HG03097 (cell line): ENCODE results near the gene BRCA1.

Source experiments
- ATAC-seq: cut with Tn5 transposase; IDR thresholded peaks from one replicate; pipeline ENCODE4 v1.9.1; 2021; ENCODE audit not compliant: unreplicated experiment, low FRiP score

BRCA1 gene

DNA sequence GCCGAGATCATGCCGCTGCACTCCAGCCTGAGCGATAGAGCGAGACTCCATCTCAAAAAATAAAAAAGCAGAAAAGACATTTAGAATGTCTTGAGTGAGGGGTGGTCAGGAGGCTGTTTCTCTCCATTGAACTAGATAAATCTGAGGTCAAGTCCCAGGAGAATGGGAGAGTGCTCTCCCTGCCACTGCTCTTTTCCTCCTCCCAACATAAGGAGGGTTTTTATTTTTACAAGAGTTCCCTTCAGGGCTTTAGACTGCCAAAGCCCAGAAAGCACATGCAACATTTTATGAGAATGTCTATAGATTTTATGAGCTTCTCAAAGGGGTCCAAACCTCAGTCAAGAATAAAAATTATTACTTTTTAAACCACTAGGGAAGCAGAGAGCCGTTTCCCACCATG is 98.6 kb downstream of the BRCA1 start:
- no peak for ATAC-seq

DNA sequence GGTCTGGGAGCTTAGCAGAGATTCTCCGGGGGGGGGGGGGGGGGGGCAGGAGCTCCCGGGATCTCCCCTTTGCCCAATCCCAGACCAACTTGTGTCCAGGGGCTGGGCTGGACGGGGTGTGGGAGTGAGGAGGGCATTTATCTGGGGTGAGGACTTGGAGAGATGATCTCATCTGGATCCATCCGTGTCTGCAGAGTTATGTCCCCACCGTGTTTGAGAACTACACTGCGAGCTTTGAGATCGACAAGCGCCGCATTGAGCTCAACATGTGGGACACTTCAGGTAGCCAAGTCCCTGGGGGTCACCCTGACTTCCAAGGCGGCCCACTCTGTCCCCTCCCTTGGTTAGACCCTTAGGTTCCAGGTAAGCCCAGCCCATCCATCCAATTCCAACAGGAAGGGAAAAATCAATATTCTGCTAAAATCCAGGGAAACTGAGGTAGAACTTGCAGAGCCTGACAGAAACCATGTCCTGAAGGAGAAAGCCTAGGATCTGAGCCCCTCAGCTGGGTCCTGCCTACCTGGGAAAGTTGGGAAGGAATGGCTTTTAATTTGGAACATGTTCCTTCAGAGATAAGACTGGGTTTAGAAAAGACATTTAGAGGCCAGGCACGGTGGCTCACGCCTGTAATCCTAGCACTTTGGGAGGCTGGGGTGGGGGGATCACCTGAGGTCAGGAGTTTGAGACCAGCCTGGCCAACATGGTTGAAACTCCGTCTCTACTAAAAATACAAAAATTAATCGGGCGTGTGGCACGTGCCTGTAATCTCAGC is 99.2 kb downstream of the BRCA1 start:
- ATAC-seq = no peak

DNA sequence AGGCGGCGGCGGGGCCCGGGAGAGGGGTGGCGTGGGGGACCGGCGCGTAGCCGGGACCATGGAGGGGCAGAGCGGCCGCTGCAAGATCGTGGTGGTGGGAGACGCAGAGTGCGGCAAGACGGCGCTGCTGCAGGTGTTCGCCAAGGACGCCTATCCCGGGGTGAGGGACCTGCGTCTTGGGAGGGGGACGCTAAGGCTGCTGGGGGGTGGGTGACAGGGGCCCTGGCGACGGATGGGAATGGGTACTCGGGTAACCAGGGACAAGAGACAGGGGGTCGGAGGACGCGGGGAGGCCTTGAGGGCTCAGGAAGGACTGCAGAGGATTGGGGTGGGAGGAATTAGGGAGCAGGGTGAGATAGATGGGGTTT is 99.9 kb downstream of the BRCA1 start:
- no peak for ATAC-seq

DNA sequence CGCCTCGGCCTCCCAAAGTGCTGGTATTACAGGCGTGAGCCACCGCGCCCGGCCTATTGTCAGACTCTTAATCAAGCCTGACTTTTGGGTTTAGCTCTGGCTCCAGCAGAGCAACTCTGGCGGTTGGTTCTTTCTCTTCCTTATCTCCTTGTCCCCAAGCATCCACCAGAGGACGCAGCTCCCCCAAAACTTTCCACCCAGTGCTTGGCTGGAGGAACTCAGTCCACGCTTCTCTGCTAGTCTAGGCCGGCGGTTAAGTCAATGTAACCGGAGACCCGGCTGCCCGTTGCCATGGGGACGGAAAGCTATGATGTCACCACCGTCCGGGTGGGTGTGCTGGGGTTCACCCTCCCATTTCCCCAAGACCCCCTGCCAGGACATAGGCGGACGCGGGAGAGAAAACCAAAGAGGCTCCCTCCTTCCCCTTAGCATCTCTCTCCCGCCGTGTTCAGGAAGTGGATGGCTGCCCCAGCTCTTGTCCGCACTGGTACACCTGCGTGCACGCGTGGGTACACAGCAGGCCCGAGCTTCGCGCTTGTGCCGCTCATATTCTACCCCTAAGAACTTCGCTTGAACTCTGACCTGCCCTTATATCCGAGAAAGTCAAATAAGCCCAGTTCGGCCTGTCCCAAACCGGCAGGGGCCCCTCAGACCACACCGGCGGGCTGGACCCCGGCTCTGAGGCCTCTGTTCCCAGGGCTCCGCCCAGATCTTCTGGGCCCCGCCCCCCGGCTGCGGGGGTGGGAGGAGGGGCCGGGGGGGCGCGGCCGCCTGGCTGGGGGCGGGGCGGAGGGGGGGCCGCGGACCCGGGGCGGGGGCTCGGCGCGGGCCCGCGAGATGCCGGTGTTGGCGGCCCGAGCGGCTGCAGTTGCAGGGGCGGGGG is 100.5 kb downstream of the BRCA1 start, which contains the start of gene RND2:
RND2 (plus strand) TSS at position 825 of the 883 bp plus-strand sequence. CDS start 117 bp downstream, outside the sequence.
- no peak for ATAC-seq

DNA sequence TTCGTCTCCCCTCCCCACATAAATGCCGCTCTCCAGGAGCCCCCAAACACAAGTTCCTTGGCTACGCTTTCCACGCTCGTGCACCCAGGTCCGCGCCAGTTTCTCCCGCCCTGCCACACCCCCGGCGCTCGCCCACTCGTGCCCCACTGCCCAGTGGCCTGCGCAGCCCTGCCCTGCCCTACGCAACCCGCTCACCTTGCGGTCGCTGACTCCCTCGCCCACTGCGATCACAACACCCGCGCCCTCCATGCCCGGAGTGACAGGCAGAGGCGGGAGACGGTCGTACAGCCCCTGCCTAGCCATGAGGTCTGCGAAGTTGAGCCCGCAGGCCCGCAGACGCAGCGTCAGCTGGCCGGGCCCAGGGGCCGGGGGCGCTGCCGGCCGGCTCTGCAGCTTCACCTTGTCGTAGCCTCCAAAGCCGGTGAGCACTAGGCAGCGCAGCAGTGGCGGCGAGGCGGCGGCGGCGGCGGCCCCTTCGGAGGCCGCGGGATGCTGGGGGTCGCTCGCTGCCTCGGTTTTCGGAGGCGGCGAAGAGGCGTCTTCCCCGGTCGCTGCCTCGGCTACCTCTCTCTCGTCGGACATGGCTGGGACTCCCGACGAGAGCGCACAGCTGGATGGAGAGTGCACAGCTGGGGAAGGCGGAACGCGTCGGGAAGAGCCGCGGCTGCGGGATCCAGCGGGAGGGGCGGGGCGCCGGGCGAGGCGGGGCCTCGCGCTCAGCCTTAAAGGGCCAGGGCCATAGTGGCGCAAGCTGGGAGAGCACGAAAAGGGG is 103.2 kb downstream of the BRCA1 start, which contains the start of gene VAT1:
VAT1 (minus strand) TSS at position 645 of the 772 bp plus-strand sequence; CDS start at position 582, 63 bp downstream.
- ATAC-seq = no peak

DNA sequence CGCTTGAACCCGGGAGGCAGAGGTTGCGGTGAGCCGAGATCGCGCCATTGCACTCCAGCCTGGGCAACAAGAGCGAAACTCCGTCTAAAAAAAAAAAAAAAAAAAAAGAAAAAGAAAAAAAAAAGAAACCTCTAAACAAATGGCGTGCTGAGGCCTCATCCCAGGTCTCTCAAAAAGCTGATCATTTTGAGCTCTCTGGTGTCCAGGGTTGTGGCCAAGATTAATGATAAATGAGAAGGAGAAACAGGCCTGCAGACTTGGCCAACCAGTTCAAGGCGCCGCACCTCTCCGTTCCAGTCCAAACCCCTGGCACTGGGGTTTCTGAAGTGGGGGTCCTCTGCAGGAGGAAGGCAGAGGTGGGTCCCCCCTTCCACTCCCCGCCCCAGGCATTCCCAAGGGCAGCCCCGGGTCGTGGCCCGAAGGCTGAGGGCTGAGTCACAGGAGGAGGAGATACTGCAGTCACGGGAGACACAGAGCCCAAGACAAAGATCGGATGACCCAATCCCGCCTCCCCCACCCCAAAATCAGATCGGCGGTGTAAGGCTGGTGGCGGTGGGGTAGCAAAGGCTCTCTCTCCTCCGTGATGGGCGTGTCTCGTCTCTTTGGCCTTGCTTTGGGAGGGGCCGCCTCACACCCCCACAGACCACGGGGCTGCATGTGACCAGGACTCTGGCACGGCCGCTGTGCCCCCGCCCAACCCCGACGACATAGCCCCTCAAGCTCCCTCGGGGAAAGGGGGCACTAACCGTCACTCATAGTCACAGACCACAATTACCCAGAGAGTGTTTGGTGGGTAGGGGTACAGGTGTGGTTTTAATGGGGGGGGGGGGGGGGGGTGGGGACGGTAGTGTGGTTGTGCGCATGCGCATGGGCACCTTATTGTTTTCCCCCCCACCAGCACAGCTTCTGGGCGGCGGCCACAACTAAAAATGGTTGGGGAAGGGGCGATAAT is 104.1 kb downstream of the BRCA1 start:
- no peak for ATAC-seq

DNA sequence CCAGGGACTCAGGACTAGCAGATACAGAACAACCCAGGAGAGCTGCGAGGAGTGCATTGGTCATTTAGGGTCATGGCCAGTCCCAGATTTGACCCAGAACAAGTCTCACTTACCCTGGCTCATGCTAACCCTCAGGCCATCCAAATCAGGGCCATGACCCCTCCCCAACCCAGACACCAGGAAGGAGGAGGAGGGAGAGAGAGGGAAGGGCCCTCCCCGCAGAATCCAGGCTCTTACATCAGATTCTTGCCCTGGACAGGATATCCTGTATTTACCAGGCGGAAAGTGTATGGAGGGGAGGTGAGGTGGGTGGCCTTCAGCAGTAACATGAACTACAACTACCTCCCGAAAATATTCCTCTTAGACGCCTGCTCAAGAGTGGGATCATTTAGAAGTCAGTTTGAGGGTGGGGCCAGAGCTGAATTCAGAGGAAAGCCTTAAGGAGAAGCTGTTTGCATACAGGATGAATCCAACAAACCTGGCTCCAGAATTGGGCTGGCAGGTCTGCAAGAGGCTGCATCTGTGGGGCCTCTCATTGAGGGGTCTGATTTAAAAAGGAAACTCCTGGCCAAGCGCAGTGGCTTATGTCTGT is 105.0 kb downstream of the BRCA1 start:
- no peak for ATAC-seq

DNA sequence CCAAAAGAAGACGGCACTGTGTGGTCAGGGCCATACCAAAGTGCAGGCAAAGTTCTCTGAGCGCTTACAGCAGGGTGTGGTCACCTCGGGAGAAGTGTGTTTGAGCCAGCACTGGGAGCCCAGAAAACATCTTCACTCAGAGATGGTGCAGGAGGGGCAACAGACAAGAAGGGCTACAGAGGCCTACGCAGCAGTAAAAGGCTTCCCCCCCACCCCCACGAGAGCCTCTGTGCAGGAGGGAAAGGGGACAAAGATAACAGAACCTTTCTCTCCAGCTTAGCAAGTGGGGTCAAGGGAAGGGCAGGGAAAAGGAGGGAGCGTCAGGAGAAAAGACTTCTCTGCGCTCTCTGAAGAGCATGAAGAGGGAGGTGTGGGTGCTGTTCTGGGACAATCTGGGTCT is 105.7 kb downstream of the BRCA1 start:
- ATAC-seq = no peak

DNA sequence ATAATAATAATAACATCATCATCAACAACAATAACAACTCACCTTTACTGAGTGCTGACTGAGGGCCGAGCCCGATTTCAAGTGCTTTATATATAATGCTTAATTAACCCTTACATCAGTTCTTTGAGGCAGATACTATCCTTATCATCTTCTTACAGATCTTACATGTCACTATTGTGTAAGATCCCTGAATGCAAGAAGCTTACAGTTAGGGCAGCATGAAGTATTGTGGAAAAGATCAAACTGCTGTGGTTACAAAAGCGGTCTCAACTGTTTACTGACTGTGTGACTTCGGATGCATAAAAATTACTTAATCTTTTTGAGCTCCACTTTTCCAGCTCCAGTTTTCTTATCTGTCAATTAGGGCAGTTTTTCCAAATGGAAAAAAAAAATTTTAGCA is 106.2 kb downstream of the BRCA1 start:
- ATAC-seq = no peak

DNA sequence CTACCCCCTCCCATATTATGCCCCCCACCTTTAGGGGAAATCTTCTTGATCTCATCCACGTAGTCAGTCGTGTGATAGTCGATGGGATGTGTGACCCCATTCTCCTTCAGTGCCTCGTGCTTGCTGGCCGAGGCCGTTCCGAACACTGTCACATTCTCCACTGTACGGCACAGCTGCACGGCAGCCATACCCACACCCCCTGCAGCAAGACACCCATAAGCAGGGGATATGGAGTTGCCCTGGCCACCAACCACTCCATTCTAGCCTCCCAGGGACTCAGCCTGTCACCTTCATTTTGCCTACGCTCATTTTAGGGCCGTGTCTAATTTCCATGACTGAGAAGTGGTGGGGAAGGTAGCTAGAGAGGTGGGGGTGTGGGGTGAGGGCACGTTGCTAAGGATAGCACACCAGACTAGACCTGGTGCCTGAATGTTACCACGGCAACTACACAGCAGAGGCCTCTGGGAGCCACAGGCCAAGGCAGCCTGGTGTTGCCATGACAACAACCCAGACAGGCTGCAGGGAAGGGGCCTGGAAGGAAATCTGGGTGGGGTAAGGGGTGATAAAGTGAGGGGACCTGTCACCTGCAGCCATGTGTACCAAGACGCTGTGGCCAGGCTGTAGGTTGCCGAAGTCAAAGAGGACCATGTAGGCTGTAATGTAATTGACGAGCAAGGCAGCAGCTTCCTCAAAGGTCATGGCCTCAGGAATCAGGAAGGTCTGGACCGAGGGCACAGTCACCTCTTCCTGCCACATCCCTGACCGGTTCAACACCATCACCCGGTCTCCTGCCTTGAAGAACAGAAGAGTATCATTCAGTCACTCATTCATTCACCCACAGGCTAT is 106.9 kb downstream of the BRCA1 start:
- no peak for ATAC-seq

DNA sequence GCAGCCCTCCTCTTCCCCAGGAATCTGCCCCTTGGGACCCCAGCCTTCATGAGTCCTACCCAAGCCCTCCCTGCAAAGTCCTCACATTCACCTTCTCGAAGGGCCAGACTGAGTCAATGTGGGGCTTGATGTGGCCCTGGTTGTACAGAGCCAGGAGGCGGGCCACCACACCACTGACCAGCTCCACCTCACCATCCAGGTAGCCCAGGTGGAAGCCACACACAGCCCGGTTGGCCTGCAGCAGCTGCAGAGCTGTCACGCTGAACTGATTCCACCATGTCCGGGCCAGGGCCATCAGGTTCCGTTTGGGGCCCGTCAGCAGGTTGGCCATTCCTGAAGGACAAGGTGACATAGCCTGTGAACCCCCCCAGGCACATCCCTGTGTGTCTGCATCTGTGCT is 108.9 kb downstream of the BRCA1 start:
- no peak for ATAC-seq

DNA sequence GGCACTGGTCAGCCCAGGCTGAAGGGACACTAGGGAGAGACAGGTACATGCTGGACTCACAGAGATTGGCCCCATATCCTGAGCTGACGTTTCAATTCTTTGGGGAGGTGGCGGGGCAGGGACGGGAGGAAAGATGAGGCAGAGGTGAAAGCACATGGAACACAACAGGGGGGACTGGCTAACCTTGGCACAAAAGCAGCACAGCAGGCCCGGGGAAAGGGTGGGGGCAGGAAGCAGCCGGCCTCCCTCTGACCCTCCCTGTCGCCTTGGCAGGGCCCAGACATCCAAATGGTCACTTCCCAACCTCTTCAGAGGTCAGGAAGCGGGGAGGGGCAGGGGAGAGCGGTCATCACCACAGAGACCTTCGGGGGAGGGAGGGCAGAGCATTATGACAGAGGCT is 109.6 kb downstream of the BRCA1 start:
- ATAC-seq = no peak

DNA sequence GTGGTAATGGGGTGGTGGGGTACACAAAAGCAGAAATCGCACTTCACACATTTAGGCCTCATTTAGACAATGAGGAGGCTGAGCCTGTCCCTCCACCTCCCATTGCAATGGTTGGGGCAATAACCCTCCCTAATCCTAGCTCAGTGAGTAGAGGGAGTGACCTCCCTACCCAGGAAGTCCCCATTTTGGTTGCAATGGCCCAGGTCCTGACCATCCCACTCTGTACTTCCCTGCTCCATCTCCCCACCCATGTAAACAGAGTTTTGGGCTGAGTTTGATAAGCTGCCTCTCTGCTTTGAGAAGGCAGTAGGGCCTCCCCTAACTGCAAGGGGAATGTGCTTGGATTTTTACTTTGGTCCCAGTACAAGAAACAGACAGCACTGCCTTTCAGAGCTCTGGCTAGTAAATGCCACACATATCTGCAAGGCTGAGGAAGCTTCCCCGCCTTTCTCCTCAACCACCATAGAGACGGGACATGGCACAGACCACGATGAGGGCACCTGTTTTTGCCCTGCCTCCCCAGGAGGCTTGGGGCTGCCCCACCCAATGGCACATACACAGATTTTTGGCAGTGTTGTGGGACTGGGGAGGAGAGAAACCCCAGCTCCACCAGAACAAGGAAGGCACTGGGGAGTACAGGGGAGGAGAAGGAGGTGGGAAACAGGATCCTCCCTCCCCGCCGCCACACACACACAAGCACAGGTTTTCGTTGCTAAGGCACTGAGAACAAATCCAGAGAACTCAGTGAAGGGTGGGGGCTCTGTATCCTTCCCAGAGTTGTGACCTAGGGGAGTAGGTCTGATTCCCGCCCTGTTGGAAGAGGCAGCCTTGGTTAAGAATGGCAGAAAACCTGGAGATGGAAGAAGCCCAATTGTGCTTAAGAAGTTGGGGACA is 110.3 kb downstream of the BRCA1 start:
- no peak for ATAC-seq

DNA sequence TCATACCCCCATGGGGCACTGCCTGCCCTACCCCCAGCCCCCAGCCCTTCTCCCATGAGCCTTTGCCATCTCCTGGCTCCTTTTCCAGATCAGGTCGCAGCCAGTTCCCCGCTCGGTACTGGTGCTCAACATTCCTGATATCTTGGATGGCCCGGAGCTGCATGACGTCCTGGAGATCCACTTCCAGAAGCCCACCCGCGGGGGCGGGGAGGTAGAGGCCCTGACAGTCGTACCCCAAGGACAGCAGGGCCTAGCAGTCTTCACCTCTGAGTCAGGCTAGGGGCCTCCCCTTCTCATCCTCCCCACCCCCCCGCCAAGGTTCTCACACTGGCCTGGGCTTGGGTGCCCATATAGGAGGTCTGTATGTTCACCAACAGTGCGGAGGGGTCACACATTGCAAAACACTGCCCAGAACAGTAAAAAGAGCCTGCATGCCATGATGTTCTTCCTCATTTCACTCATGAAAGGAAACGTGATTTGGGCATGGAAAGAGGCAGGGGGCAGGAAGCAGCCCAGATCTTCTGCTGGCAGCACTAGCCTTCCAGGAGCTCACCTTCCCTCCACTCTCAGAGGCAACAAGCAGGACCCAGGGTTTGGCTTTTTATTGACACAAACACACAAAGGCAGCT is 111.0 kb downstream of the BRCA1 start:
- no peak for ATAC-seq

DNA sequence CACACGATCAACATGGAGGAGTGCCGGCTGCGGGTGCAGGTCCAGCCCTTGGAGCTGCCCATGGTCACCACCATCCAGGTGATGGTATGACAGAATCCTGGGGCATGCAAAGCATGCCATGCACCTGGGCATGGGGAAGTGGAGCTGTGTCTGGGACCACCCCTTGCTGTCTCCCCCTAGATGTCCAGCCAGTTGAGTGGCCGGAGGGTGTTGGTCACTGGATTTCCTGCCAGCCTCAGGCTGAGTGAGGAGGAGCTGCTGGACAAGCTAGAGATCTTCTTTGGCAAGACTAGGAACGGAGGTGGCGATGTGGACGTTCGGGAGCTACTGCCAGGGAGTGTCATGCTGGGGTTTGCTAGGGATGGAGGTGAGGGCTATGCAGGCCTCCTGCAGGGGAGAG is 111.9 kb downstream of the BRCA1 start:
- ATAC-seq = no peak

DNA sequence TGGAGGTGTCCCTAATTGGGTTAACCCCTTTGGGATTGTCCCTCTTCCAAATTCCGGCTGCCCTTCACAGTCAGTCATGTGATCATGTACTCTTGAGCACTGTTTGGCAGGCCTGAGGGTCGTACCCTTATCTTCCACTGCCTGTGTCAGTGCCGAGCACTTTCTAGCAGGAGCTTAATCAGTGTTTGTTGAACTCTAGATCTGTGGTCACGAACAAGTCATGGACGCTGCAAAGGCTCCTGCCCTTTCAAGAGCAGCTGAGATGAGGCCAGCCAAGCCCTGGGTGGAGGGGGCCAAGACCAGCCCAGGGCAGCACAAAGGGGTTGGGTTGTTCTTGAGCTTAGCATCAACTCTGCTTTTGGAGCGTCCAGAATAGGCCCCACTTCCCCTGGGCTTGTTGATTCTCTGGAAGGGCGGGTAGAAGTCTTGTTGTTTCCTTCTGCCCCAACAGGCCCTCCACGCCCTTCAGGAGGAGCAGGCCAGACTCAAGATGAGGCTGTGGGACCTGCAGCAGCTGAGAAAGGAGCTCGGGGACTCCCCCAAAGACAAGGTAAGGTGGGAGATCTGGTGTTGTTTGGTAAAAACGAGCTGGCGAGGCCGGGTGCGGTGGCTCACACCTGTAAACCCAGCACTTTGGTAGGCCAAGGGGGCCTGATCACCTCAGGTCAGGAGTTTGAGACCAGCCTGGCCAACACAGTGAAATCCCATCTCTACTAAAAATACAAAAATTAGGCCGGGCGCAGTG is 113.3 kb downstream of the BRCA1 start:
- no peak for ATAC-seq
